ENCODE results near the gene KCNQ1OT1. TPM values are rescaled to one million over a fixed set of nuclear protein-coding genes. Genes with fewer than 3 reads are reported as not detected.

The KCNQ1OT1 gene
- total and polyA plus RNA-seq, 9 of the 15 experiments (the other 6 are each of a cell fraction or from before 2014, with no cell fraction given), result 0.04 to 2.3 (median 0.74) TPM

DNA sequence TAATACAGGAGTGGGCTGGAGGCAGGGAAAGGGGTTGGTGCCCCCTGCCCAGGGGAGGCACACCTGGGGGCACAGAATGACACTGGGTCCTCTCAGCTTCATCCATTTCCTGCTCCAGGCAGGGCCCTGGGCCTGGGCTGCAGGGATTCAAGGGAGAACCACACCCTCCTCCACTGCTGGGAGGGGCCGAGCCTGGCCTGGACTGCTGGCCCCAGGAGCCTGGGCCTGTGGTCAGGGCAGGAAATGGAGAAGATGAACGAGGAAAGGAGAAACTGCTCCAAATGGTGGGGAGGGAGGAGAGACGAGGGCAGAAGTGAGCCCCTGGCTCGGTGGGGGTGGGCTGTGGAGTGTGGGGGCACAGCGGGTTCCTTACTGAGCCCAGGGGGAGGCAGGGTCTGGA lies 38.1 kb upstream of the KCNQ1OT1 start:
- Histone ChIP-seq H3K9ac (ENCODE audit: insufficient read depth in 1 of 2, low read depth in 2 of 2, low read length in 2 of 2) (peak overlapping the region in 1 of 2 experiments; percentile 19; a peak in 2 of 4 replicates), H3K9me1 (ENCODE audit: control insufficient read depth, insufficient read depth, low read length) (no peaks in the 10 kb centered on the region), H3K27ac (ENCODE audit: extremely low read depth, low read depth, low read length) (no peak overlapping the region), H3K79me2 (ENCODE audit: control insufficient read depth, insufficient read depth, low read length) (no peaks in the 10 kb centered on the region), H3K36me3 (ENCODE audit: control insufficient read depth, insufficient read depth, low read length) (no peaks in the 10 kb centered on the region), H3K4me3 (no peak overlapping the region), H3K4me2 (ENCODE audit: insufficient read depth, low read length) (no peak overlapping the region), H4K20me1 (replicated peaks; ENCODE audit: control insufficient read depth, insufficient read depth, low read length) (no peaks in the 10 kb centered on the region), H3K9me3 (replicated peaks; ENCODE audit: control insufficient read depth, insufficient read depth, low read depth, low read length) (no peaks in the 10 kb centered on the region), H2AFZ (ENCODE audit: low read depth, low read length) (0 out of 2 replicates have a peak overlapping the region, but pooled peaks have one; percentile 36), H3K27me3 (ENCODE audit: control insufficient read depth in 2 of 2, insufficient read depth in 2 of 2, low read length in 2 of 2) (no peaks in the 10 kb centered on the region), H3K4me1 (replicated peaks in 1 of 2; ENCODE audit: control insufficient read depth in 2 of 2, insufficient read depth in 2 of 2, low read length in 2 of 2) (peaks cover 43 to 66% of the 10 kb centered on the region in 2 experiments)
- intact Hi-C loops (cut with micrococcal nuclease), result no loop called here
- in situ Hi-C loops (cut with MboI), result no loop called here
- ChIA-PET POLR2A (interaction anchor here (0.6 kb wide), 1 partner anchor 204 kb away, joined by 6 read pairs; no protein-coding TSS in a partner anchor), CTCF (ENCODE audit: low intra/inter-chr PET ratio) (no interaction called here)
- peak; percentile 46 to 62 (median 52) for DNase-seq (ENCODE audit: extremely low read depth in 1 of 4, low spot score in 3 of 4)
- no TSS peak for BruUV-seq (replicated peaks)
- no peak for TF ChIP-seq ZFP36 (IDR thresholded peaks at IDR 0.05; ENCODE audit: low read depth, low read length, partially characterized antibody)
- TF ChIP-seq, protein P1, sequence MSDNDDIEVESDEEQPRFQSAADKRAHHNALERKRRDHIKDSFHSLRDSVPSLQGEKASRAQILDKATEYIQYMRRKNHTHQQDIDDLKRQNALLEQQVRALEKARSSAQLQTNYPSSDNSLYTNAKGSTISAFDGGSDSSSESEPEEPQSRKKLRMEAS (CRISPR knock-in tag; IDR thresholded peaks at IDR 0.05), result 0 out of 2 replicates have a peak, but pooled peaks have one; percentile 1
- TF ChIP-seq ZBTB17 (CRISPR knock-in tag; IDR thresholded peaks at IDR 0.05), result peak; percentile 40; the same call in 1 of the 2 replicates
- TF ChIP-seq, protein P2, sequence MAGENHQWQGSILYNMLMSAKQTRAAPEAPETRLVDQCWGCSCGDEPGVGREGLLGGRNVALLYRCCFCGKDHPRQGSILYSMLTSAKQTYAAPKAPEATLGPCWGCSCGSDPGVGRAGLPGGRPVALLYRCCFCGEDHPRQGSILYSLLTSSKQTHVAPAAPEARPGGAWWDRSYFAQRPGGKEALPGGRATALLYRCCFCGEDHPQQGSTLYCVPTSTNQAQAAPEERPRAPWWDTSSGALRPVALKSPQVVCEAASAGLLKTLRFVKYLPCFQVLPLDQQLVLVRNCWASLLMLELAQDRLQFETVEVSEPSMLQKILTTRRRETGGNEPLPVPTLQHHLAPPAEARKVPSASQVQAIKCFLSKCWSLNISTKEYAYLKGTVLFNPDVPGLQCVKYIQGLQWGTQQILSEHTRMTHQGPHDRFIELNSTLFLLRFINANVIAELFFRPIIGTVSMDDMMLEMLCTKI (IDR thresholded peaks at IDR 0.05; ENCODE audit: partially characterized antibody), result no peak
- 0 out of 2 replicates have a peak, but pooled peaks have one; percentile 24 for TF ChIP-seq MTA3 (IDR thresholded peaks at IDR 0.05; ENCODE audit: borderline replicate concordance)
- peak; percentile 53 for TF ChIP-seq ZFX (CRISPR knock-in tag; IDR thresholded peaks at IDR 0.05)
- peak in 1 of 2 experiments; percentile 41; a peak in 1 of 4 replicates for TF ChIP-seq MAZ (CRISPR knock-in tag; conservative IDR thresholded peaks at IDR 0.05 in 1 of 2, IDR thresholded peaks at IDR 0.05 in 1 of 2)
- no peak for FAIRE-seq
- peak; percentile 73 for ATAC-seq
- WGBS (ENCODE audit: insufficient coverage, low coverage, missing lambda C conversion rate), result 54% methylated on average over 4 of the region's 5 CpGs
